ENCODE results near the gene SLC34A3.

SLC34A3 gene

GRCh38 chr9:137230705-137231371 is at the start of gene SLC34A3:
SLC34A3 (plus strand) TSS chr9:137230901; CDS start chr9:137231703, 802 bp downstream.
- no peak for DNase-seq (ENCODE audit: low spot score)

- DNase-seq (ENCODE audit: low spot score) = no peak
Measured at GRCh38 chr9:137181680-137182079, 49.0 kb upstream of the SLC34A3 start.

- no peak for DNase-seq (ENCODE audit: low spot score)
Measured at GRCh38 chr9:137182836-137183235, 47.9 kb upstream of the SLC34A3 start.

GRCh38 chr9:137183980-137184595 is 46.6 kb upstream of the SLC34A3 start:
- no peak for DNase-seq (ENCODE audit: low spot score)

- no peak for DNase-seq (ENCODE audit: low spot score)
Measured at GRCh38 chr9:137184881-137185660, 45.6 kb upstream of the SLC34A3 start.

- no peak for DNase-seq (ENCODE audit: low spot score)
Measured at GRCh38 chr9:137185921-137186320, 44.8 kb upstream of the SLC34A3 start.

GRCh38 chr9:137186385-137186784 is 44.3 kb upstream of the SLC34A3 start:
- DNase-seq (ENCODE audit: low spot score) = no peak

- DNase-seq (ENCODE audit: low spot score) = no peak
Measured at GRCh38 chr9:137187386-137187785, 43.3 kb upstream of the SLC34A3 start.

- no peak for DNase-seq (ENCODE audit: low spot score)
Measured at GRCh38 chr9:137188086-137188489, 42.6 kb upstream of the SLC34A3 start.

GRCh38 chr9:137188490-137189296 is 42.0 kb upstream of the SLC34A3 start, which contains the start of the genes ANAPC2 and SSNA1:
ANAPC2 (minus strand) TSS chr9:137188560; CDS start chr9:137188532, 28 bp downstream.
SSNA1 (plus strand) TSS chr9:137188676; CDS start chr9:137188727, 51 bp downstream.
- DNase-seq (ENCODE audit: low spot score) = peak; percentile 93

- DNase-seq (ENCODE audit: low spot score) = no peak
Measured at GRCh38 chr9:137189297-137190295, 41.1 kb upstream of the SLC34A3 start.

GRCh38 chr9:137190315-137190856 is 40.3 kb upstream of the SLC34A3 start:
- no peak for DNase-seq (ENCODE audit: low spot score)

GRCh38 chr9:137191245-137191644 is 39.5 kb upstream of the SLC34A3 start:
- no peak for DNase-seq (ENCODE audit: low spot score)

GRCh38 chr9:137191691-137192447 is 38.8 kb upstream of the SLC34A3 start:
- DNase-seq (ENCODE audit: low spot score) = peak; percentile 93

- no peak for DNase-seq (ENCODE audit: low spot score)
Measured at GRCh38 chr9:137192448-137192780, 38.3 kb upstream of the SLC34A3 start.

- no peak for DNase-seq (ENCODE audit: low spot score)
Measured at GRCh38 chr9:137192859-137193258, 37.8 kb upstream of the SLC34A3 start.

GRCh38 chr9:137193771-137194170 is 36.9 kb upstream of the SLC34A3 start:
- DNase-seq (ENCODE audit: low spot score) = no peak

- DNase-seq (ENCODE audit: low spot score) = peak; percentile 94
Measured at GRCh38 chr9:137194388-137194787, 36.3 kb upstream of the SLC34A3 start.

- no peak for DNase-seq (ENCODE audit: low spot score)
Measured at GRCh38 chr9:137194909-137195308, 35.8 kb upstream of the SLC34A3 start.
